Osteoblast (primary cell): ENCODE measurements around the gene TTC39A. TPM values are rescaled to one million over a fixed set of nuclear protein-coding genes. Genes with fewer than 3 reads are reported as not detected.
A peak's percentile ranks its signal among the peaks of the same experiment; 100 is the strongest.

Experiments
- DNase-seq: peaks from one replicate; pipeline ENCODE4 v3.0.0; 2011; ENCODE audit warnings: low spot score, mixed read lengths; ENCODE audit not compliant: insufficient read length; ENCODE audit errors: missing footprints
- H2AFZ ChIP-seq: 2 replicates; pipeline ENCODE4 v1.6.0; 2011; ENCODE audit warnings: mild to moderate bottlenecking, low read length
- H3K27ac ChIP-seq: 2 replicates; pipeline ENCODE4 v1.5.1; 2011; ENCODE audit warnings: mild to moderate bottlenecking, low read depth, low read length, moderate library complexity
- H3K27me3 ChIP-seq: 2 replicates; pipeline ENCODE4 v1.6.0; 2012; ENCODE audit warnings: mild to moderate bottlenecking, control low read depth, inconsistent platforms, low read length, moderate library complexity; ENCODE audit not compliant: insufficient read depth
- H3K36me3 ChIP-seq: 2 replicates; pipeline ENCODE4 v1.5.1; 2011; ENCODE audit warnings: mild to moderate bottlenecking, low read length, control low read depth, moderate library complexity; ENCODE audit not compliant: insufficient read depth
- H3K4me1 ChIP-seq: 2 replicates; pipeline ENCODE4 v1.5.1; 2011; ENCODE audit warnings: mild to moderate bottlenecking, low read length, control low read depth, moderate library complexity; ENCODE audit not compliant: insufficient read depth
- H3K4me2 ChIP-seq: 2 replicates; pipeline ENCODE4 v1.6.0; 2011; ENCODE audit warnings: mild to moderate bottlenecking, low read length; ENCODE audit not compliant: insufficient read depth
- H3K4me3 ChIP-seq: fragments of 200-600 bp; sonication (generic); 3 replicates; pipeline ENCODE4 v1.5.1; 2012; ENCODE audit warnings: mild to moderate bottlenecking, low read length, inconsistent platforms; ENCODE audit not compliant: insufficient read depth
- H3K79me2 ChIP-seq: 2 replicates; pipeline ENCODE4 v1.6.0; 2012; ENCODE audit warnings: mild to moderate bottlenecking, low read length, control low read depth, inconsistent platforms; ENCODE audit not compliant: insufficient read depth
- H3K9me3 ChIP-seq: 2 replicates; pipeline ENCODE4 v1.5.1; 2011; ENCODE audit warnings: low read depth, low read length, control low read depth
- H4K20me1 ChIP-seq: 2 replicates; pipeline ENCODE4 v1.6.0; 2012; ENCODE audit warnings: mild to moderate bottlenecking, low read length, control low read depth; ENCODE audit not compliant: insufficient read depth
- CTCF ChIP-seq: IDR thresholded peaks from 2 replicates; pipeline ENCODE4 v1.5.1; 2011; ENCODE audit warnings: mild to moderate bottlenecking, low read depth, low read length, moderate library complexity; ENCODE audit errors: extremely low read depth
- total RNA-seq: library from RNA; depleted of rRNA; stranded (reverse); fragments of >200 nt; gene quantifications from 2 replicates; pipeline ENCODE4 v1.2.3, GENCODE V29; 2012

The TTC39A gene
- total RNA-seq, 1 donor = 0.72 TPM

- H3K4me2 ChIP-seq = no peak overlapping the region
- DNase-seq = peak; percentile 76
Measured at GRCh38 chr1:51294566-51295184, 35.7 kb downstream of the TTC39A start.

DNA sequence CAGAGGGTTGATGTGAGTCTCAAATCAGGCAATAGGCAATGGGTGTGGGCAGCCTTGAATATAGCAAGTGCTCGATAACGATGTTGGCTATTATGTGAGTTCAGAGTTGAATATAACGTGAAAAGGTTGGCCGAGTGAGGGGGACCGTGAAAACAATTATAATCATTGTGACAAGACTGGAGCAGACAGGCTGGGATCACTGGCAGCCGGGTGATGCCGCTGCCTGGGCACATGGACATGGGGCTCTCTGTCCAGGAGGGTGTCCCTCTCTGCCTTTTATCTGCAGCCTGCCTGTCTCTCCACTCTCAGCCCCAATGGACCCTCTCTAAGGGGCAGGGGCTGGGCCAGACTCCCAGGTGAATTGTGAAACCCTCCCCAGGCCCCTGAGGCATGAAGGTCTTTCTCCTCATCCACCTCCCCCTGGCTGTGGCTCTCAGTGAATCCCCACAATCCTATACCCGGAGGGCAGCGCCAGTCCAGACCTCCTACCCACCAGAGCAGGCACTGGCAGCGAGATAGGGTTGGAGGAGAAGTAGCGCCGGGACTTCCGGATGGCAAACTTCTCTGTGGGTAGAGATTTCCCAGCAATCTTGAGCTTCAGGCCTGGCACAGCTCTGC lies 36.4 kb downstream of the TTC39A start:
- H3K27ac ChIP-seq = no peak overlapping the region
- no peaks in the 10 kb centered on the region for H3K36me3 ChIP-seq

More at GRCh38 chr1:51294566-51295184, 35.7 kb downstream of the TTC39A start:
- Histone ChIP-seq H3K9me3 (no peaks in the 10 kb centered on the region), H3K4me3 (no peak overlapping the region), H3K27me3 (no peaks in the 10 kb centered on the region), H3K27ac (no peak overlapping the region), H3K79me2 (no peaks in the 10 kb centered on the region), H2AFZ (no peak overlapping the region), H3K4me1 (peaks cover 3% of the 10 kb centered on the region), H4K20me1 (no peaks in the 10 kb centered on the region), H3K36me3 (no peaks in the 10 kb centered on the region)
- no peak for TF ChIP-seq CTCF

DNA sequence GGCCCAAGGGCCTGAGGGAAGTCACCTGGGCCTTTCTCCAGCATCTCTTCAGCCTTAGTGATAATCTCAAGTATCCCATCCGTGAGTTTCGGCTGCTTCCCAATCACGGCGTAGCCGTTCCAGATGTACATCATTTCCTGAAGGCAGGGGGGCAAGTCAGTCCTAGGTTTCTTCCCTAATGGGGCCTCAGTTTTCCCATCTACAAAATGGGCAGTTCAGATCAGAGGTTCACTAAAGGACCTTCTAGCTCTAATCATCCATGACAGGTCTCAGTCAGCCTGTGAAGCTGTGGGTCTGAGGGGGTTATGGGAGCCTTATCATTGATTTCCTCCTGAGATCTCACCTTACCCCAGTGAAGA lies 39.9 kb downstream of the TTC39A start:
- Histone ChIP-seq H3K79me2 (no peaks in the 10 kb centered on the region), H3K36me3 (no peaks in the 10 kb centered on the region), H4K20me1 (peaks cover 5% of the 10 kb centered on the region), H3K27me3 (no peaks in the 10 kb centered on the region), H3K4me1 (no peaks in the 10 kb centered on the region), H3K4me2 (no peak overlapping the region), H3K27ac (no peak overlapping the region), H2AFZ (no peak overlapping the region), H3K4me3 (no peak overlapping the region), H3K9me3 (no peaks in the 10 kb centered on the region)
- DNase-seq = no peak
- TF ChIP-seq CTCF = no peak

More for the DNA sequence above, 36.4 kb downstream of the TTC39A start:
- no peaks in the 10 kb centered on the region for H3K79me2 ChIP-seq
- H4K20me1 ChIP-seq = no peaks in the 10 kb centered on the region
- no peaks in the 10 kb centered on the region for H3K9me3 ChIP-seq
- no peak overlapping the region for H2AFZ ChIP-seq
- peaks cover 3% of the 10 kb centered on the region for H3K4me1 ChIP-seq
- no peaks in the 10 kb centered on the region for H3K27me3 ChIP-seq
- no peak for DNase-seq
- H3K4me3 ChIP-seq = no peak overlapping the region
- no peak overlapping the region for H3K4me2 ChIP-seq
- TF ChIP-seq CTCF = no peak

GRCh38 chr1:51289676-51290488 lies 40.5 kb downstream of the TTC39A start:
- H3K9me3 ChIP-seq = no peaks in the 10 kb centered on the region
- no peak overlapping the region for H3K4me2 ChIP-seq
- H3K27me3 ChIP-seq = no peaks in the 10 kb centered on the region
- DNase-seq = no peak
- no peaks in the 10 kb centered on the region for H3K79me2 ChIP-seq
- H3K27ac ChIP-seq = no peak overlapping the region
- no peaks in the 10 kb centered on the region for H3K4me1 ChIP-seq
- H3K4me3 ChIP-seq = no peak overlapping the region
- H4K20me1 ChIP-seq = peaks cover 5% of the 10 kb centered on the region
- no peak for TF ChIP-seq CTCF
- H3K36me3 ChIP-seq = no peaks in the 10 kb centered on the region
- no peak overlapping the region for H2AFZ ChIP-seq
